ENCODE data around the gene RABL6.

DNA sequence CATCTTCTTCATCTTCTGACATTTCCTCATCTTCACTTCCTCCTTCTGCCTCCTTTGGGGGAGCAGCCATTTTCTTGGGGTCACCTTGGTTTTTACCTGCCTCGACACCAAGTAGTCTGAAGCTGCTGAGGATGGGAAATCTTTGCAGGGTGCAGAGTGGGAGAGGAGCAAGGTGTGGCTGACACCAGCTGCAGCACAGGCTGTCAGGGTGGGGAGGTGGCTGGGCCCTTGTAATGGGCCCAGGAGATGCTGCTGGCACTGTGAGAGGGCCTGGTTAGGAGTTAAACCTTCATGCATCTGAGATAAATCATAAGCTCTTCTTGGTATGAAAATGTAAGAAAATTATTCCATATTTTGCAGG lies 7.7 kb downstream of the RABL6 start:
- no peak for TF ChIP-seq POLR2A (IDR thresholded peaks at IDR 0.05; ENCODE audit: low read depth, low read length)
- TF ChIP-seq CTCF (conservative IDR thresholded peaks at IDR 0.05; ENCODE audit: low read depth, low read length), result no peak
- no peak for TF ChIP-seq SMC3 (IDR thresholded peaks at IDR 0.05; ENCODE audit: low read depth, low read length)
- no peak for TF ChIP-seq BHLHE40 (IDR thresholded peaks at IDR 0.05; ENCODE audit: low read depth, low read length)
- no peak for TF ChIP-seq CEBPB (IDR thresholded peaks at IDR 0.05; ENCODE audit: low read depth, low read length)
- TF ChIP-seq USF2 (IDR thresholded peaks at IDR 0.05; ENCODE audit: low read depth, low read length), result no peak
- no peak for TF ChIP-seq RAD21 (IDR thresholded peaks at IDR 0.05; ENCODE audit: low read length)
- TF ChIP-seq FOS (IDR thresholded peaks at IDR 0.05; ENCODE audit: low read depth, low read length), result no peak
- TF ChIP-seq RFX5 (IDR thresholded peaks at IDR 0.05; ENCODE audit: low read depth, low read length), result no peak
- TF ChIP-seq NFE2L2 (IDR thresholded peaks at IDR 0.05; ENCODE audit: low read depth, low read length), result no peak
- TF ChIP-seq MAFK (IDR thresholded peaks at IDR 0.05; ENCODE audit: low read depth, low read length), result no peak
- TF ChIP-seq CHD1 (IDR thresholded peaks at IDR 0.05; ENCODE audit: low read depth, low read length), result no peak
- TF ChIP-seq MXI1 (IDR thresholded peaks at IDR 0.05; ENCODE audit: borderline replicate concordance, low read depth, low read length), result no peak

All from IMR-90 (cell line).